ENCODE data around the gene RPP14.

The RPP14 gene

GRCh38 chr3:58292866-58293265, 13.2 kb upstream of the RPP14 start:
- no peak for DNase-seq

- DNase-seq: peak in 1 of 2 experiments; percentile 39
These were observed 12.5 kb upstream of the RPP14 start for GRCh38 chr3:58293516-58293915.

- DNase-seq: no peak
These were observed 9.8 kb upstream of the RPP14 start for GRCh38 chr3:58296269-58296668.

GRCh38 chr3:58296843-58297242, 9.2 kb upstream of the RPP14 start:
- DNase-seq: no peak

GRCh38 chr3:58298190-58298589, 7.9 kb upstream of the RPP14 start:
- DNase-seq: no peak

GRCh38 chr3:58299075-58299474, 7.0 kb upstream of the RPP14 start:
- no peak for DNase-seq

- DNase-seq: peak in 1 of 2 experiments; percentile 1
These were observed 6.1 kb upstream of the RPP14 start for GRCh38 chr3:58299839-58300516.

- peak in 1 of 2 experiments; percentile 1 for DNase-seq
These were observed 1.7 kb downstream of the RPP14 start for GRCh38 chr3:58307639-58308215.

GRCh38 chr3:58308728-58309127, 2.7 kb downstream of the RPP14 start:
- no peak for DNase-seq

GRCh38 chr3:58317811-58318210, 11.8 kb downstream of the RPP14 start:
- no peak for DNase-seq

- no peak for DNase-seq
These were observed 15.7 kb downstream of the RPP14 start for GRCh38 chr3:58321791-58322190.

- no peak for DNase-seq
These were observed 16.7 kb downstream of the RPP14 start for GRCh38 chr3:58322793-58323192.

- no peak for DNase-seq
These were observed 17.7 kb downstream of the RPP14 start for GRCh38 chr3:58323529-58324390.

GRCh38 chr3:58324391-58325390, 18.6 kb downstream of the RPP14 start:
- no peak for DNase-seq

- no peak for DNase-seq
These were observed 19.5 kb downstream of the RPP14 start for GRCh38 chr3:58325525-58325992.

- no peak for DNase-seq
These were observed 20.3 kb downstream of the RPP14 start for GRCh38 chr3:58326267-58326900.

GRCh38 chr3:58329150-58329921, 23.3 kb downstream of the RPP14 start:
- DNase-seq: no peak

GRCh38 chr3:58329922-58330413, 23.9 kb downstream of the RPP14 start:
- DNase-seq: no peak

GRCh38 chr3:58331593-58332152, 25.6 kb downstream of the RPP14 start:
- DNase-seq: no peak

- peak in 1 of 2 experiments; percentile 18 for DNase-seq
These were observed 26.6 kb downstream of the RPP14 start, which contains the start of gene PXK for GRCh38 chr3:58332575-58333188. PXK (plus strand) TSS chr3:58332892; CDS start chr3:58332989, 97 bp downstream.
